ENCODE measurements around the gene NF2. TPM values are rescaled to one million over a fixed set of nuclear protein-coding genes. Genes with fewer than 3 reads are reported as not detected.

The NF2 gene
- 10 to 100 TPM; 23.1 to 24.5 TPM for total RNA-seq
- 11.5 TPM for polyA plus RNA-seq (2013, experiment 1 of 2)
- 12.3 TPM for polyA plus RNA-seq (2013, experiment 2 of 2)
- total RNA-seq: 51.7 to 170 (median 84.1) reads per million in 172 experiments

DNA sequence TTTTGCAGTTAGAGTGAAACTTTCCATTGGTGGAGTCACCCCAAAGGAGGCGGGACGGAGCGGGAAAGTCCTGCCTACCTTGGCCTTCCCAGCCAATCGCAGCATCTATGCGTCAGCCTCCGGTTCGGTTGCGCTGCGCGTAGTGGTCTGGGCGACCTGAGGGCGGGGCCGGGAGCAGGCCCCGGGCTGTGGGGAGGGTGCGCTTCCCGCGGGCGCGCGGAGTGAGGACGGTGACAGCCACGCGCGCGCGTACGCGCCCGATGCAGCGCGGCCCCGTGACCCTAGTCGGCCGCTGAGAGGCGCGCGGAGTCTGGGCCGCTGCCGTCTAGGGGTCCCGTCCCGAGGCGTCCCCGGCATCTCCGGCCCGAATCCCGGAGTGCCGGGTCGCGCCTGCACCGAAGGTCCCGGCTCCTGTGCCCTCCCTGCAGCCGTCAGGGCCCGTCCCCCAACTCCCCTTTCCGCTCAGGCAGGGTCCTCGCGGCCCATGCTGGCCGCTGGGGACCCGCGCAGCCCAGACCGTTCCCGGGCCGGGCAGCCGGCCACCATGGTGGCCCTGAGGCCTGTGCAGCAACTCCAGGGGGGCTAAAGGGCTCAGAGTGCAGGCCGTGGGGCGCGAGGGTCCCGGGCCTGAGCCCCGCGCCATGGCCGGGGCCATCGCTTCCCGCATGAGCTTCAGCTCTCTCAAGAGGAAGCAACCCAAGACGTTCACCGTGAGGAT, at the start of gene NF2:
Gene NF2, plus strand, starts transcription at position 276 of the 718 bp plus-strand sequence. Its CDS starts 366 bp downstream, at position 642.
- Histone ChIP-seq H3K27me3 (ENCODE audit: control insufficient read depth in 1 of 2, insufficient read depth in 2 of 2, low read length in 2 of 2) (no peaks in the 10 kb centered on the region), H3K36me3 (ENCODE audit: insufficient read depth, low read length) (peaks cover 7% of the 10 kb centered on the region), H3K27ac (ENCODE audit: low read depth in 1 of 2, low read length in 2 of 2) (peak within 1 kb of the TSS; percentile 87 to 90), H3K9me3 (ENCODE audit: control insufficient read depth in 1 of 2, insufficient read depth in 1 of 2, low read length in 2 of 2) (no peaks in the 10 kb centered on the region), H3K4me3 (ENCODE audit: low read length) (peak within 1 kb of the TSS; percentile 82), H3K4me1 (ENCODE audit: insufficient read depth, low read length) (peaks cover 33% of the 10 kb centered on the region)
- ChIA-PET POLR2A (interaction anchor here (0.7 to 2.8 kb wide), 18 partner anchors 12 to 1337 kb away, joined by 3 to 32 read pairs (median 4); partner anchors contain the start of genes ASCC2, MTMR3, NIPSNAP1 and THOC5), CTCF (interaction anchor here (1.5 to 1.8 kb wide), 2 partner anchors 12 to 14 kb away, joined by 4 to 7 read pairs; no protein-coding TSS in a partner anchor)
- peaks cover 37% of the 10 kb centered on the region for H3K4me1 Mint-ChIP-seq (ENCODE audit: low read depth)
- no peak for TF ChIP-seq CTCF (IDR thresholded peaks at IDR 0.05)
- H3K36me3 Mint-ChIP-seq (ENCODE audit: low read depth): peaks cover 19% of the 10 kb centered on the region
- H3K27ac Mint-ChIP-seq: peak within 1 kb of the TSS; percentile 96
- no peaks in the 10 kb centered on the region for H3K27me3 Mint-ChIP-seq
- no peaks in the 10 kb centered on the region for H3K9me3 Mint-ChIP-seq
- intact Hi-C loops (cut with DNase I, micrococcal nuclease): loop anchor here (1.0 to 5.0 kb wide), 7 partner anchors 13 to 279 kb away; partner anchors contain the start of genes ASCC2 (in 1 of the 2), MTMR3 (in 1 of the 2), NIPSNAP1 (in 1 of the 2) and THOC5 (in 1 of the 2)
- peak within 1 kb of the TSS; percentile 98 for H3K4me3 Mint-ChIP-seq
- ATAC-seq (ENCODE audit: poor library complexity) (peak; percentile 97), DNase-seq (peak; percentile 96 to 100 (median 98))

GRCh38 chr22:29555065-29555644, 48.3 kb upstream of the NF2 start:
- Histone ChIP-seq H3K27me3 (ENCODE audit: control insufficient read depth in 1 of 2, insufficient read depth in 2 of 2, low read length in 2 of 2) (no peaks in the 10 kb centered on the region), H3K9me3 (ENCODE audit: control insufficient read depth in 1 of 2, insufficient read depth in 1 of 2, low read length in 2 of 2) (no peaks in the 10 kb centered on the region), H3K4me3 (ENCODE audit: low read length) (no peak overlapping the region), H3K27ac (ENCODE audit: low read depth in 1 of 2, low read length in 2 of 2) (peak overlapping the region in 1 of 2 donors; percentile 13), H3K4me1 (ENCODE audit: insufficient read depth, low read length) (peaks cover 22% of the 10 kb centered on the region), H3K36me3 (ENCODE audit: insufficient read depth, low read length) (peaks cover 44% of the 10 kb centered on the region)
- no peak for TF ChIP-seq CTCF (IDR thresholded peaks at IDR 0.05)
- POLR2A ChIA-PET: interaction anchor here (1.1 to 2.3 kb wide), 5 partner anchors 12 to 287 kb away, joined by 3 to 32 read pairs (median 9); partner anchors contain the start of genes ASCC2, EWSR1 and NF2
- Mint-ChIP-seq H3K4me1 (ENCODE audit: low read depth) (peaks cover 15% of the 10 kb centered on the region), H3K4me3 (peak overlapping the region; percentile 42), H3K27ac (peak overlapping the region; percentile 94), H3K36me3 (ENCODE audit: low read depth) (peaks cover 58% of the 10 kb centered on the region), H3K9me3 (no peaks in the 10 kb centered on the region), H3K27me3 (no peaks in the 10 kb centered on the region)
- intact Hi-C loops (cut with DNase I, micrococcal nuclease): loop anchor here in 1 of 2 experiments (2.0 to 10.0 kb wide), 2 partner anchors 26 to 290 kb away; partner anchors contain the start of genes EWSR1, NIPSNAP1 and RHBDD3
- DNase-seq (no peak), ATAC-seq (ENCODE audit: poor library complexity) (no peak)
- CTCF ChIA-PET: no interaction called here

DNA sequence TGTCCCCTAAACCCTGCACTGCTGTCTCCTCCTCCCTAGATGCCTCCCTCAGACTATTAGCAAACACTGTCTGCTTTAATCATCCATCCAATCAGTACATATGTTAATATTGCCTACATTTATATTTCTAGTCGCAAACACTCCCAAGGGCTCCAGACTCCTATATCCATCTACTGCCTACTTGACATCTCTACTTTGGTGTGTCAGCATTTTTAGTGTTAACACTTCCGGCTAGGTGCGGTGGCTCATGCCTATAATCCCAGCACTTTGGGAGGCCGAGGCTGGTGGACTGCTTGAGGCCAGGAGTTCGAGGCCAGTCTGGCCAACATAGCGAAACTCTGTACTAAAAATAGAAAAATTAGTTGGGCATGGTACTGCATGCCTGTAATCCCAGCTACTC, 44.4 kb upstream of the NF2 start:
- H3K36me3 Mint-ChIP-seq (ENCODE audit: low read depth): peaks cover 70% of the 10 kb centered on the region
- DNase-seq: no peak
- Histone ChIP-seq H3K4me3 (ENCODE audit: low read length) (no peak overlapping the region), H3K9me3 (ENCODE audit: control insufficient read depth in 1 of 2, insufficient read depth in 1 of 2, low read length in 2 of 2) (no peaks in the 10 kb centered on the region), H3K27ac (ENCODE audit: low read depth in 1 of 2, low read length in 2 of 2) (no peak overlapping the region), H3K27me3 (ENCODE audit: control insufficient read depth in 1 of 2, insufficient read depth in 2 of 2, low read length in 2 of 2) (no peaks in the 10 kb centered on the region), H3K36me3 (ENCODE audit: insufficient read depth, low read length) (peaks cover 63% of the 10 kb centered on the region), H3K4me1 (ENCODE audit: insufficient read depth, low read length) (peaks cover 8% of the 10 kb centered on the region)
- no peak overlapping the region for H3K4me3 Mint-ChIP-seq
- no peak for ATAC-seq (ENCODE audit: poor library complexity)
- intact Hi-C loops (cut with DNase I, micrococcal nuclease): loop anchor here in 1 of 2 experiments (10.0 kb wide), 1 partner anchor 294 kb away; the partner anchor contains the start of genes EWSR1 and RHBDD3
- ChIA-PET CTCF (no interaction called here), POLR2A (no interaction called here)
- no peaks in the 10 kb centered on the region for H3K27me3 Mint-ChIP-seq
- no peaks in the 10 kb centered on the region for H3K9me3 Mint-ChIP-seq
- no peak for TF ChIP-seq CTCF (IDR thresholded peaks at IDR 0.05)
- H3K27ac Mint-ChIP-seq: no peak overlapping the region
- no peaks in the 10 kb centered on the region for H3K4me1 Mint-ChIP-seq (ENCODE audit: low read depth)

Data from CD4-positive, alpha-beta T cell (primary cell).